ENCODE results near the gene CCDC24. TPM values are rescaled to one million over a fixed set of nuclear protein-coding genes. Genes with fewer than 3 reads are reported as not detected.

Gene CCDC24
- total RNA-seq, 1 donor from 2014 or later, result 1.4 TPM

GRCh38 chr1:44040418-44040817 lies 49.0 kb downstream of the CCDC24 start:
- Histone ChIP-seq H3K4me3 (no peak overlapping the region), H3K4me1 (peaks cover 15% of the 10 kb centered on the region), H3K27me3 (ENCODE audit: low read depth) (peaks cover 19% of the 10 kb centered on the region), H3K27ac (replicated peaks) (no peak overlapping the region), H3K9me3 (replicated peaks) (no peaks in the 10 kb centered on the region), H3K36me3 (no peaks in the 10 kb centered on the region)
- no peak for DNase-seq
- intact Hi-C loops (cut with micrococcal nuclease), result loop anchor here (10.0 kb wide), 1 partner anchor 276 kb away; no protein-coding TSS in a partner anchor
- no peak for TF ChIP-seq CTCF (IDR thresholded peaks at IDR 0.05; ENCODE audit: borderline replicate concordance)

- intact Hi-C loops (cut with micrococcal nuclease), result loop anchor here (10.0 kb wide), 1 partner anchor 276 kb away; no protein-coding TSS in a partner anchor
- no peak for DNase-seq
- Histone ChIP-seq H3K4me3 (no peak overlapping the region), H3K9me3 (replicated peaks) (no peaks in the 10 kb centered on the region), H3K27ac (replicated peaks) (no peak overlapping the region), H3K27me3 (ENCODE audit: low read depth) (peaks cover 19% of the 10 kb centered on the region), H3K36me3 (no peaks in the 10 kb centered on the region), H3K4me1 (peaks cover 11% of the 10 kb centered on the region)
- no peak for TF ChIP-seq CTCF (IDR thresholded peaks at IDR 0.05; ENCODE audit: borderline replicate concordance)
These were observed 49.4 kb downstream of the CCDC24 start for GRCh38 chr1:44040846-44041245.

GRCh38 chr1:44043176-44044070 lies 52.0 kb downstream of the CCDC24 start:
- H3K4me3 ChIP-seq, result no peak overlapping the region
- no peaks in the 10 kb centered on the region for H3K4me1 ChIP-seq
- H3K27ac ChIP-seq (replicated peaks), result no peak overlapping the region
- no peak for DNase-seq
- TF ChIP-seq CTCF (IDR thresholded peaks at IDR 0.05; ENCODE audit: borderline replicate concordance), result no peak
- no peaks in the 10 kb centered on the region for H3K9me3 ChIP-seq (replicated peaks)
- no peaks in the 10 kb centered on the region for H3K36me3 ChIP-seq
- intact Hi-C loops (cut with micrococcal nuclease), result loop anchor here (10.0 kb wide), 1 partner anchor 279 kb away; no protein-coding TSS in a partner anchor
- peaks cover 19% of the 10 kb centered on the region for H3K27me3 ChIP-seq (ENCODE audit: low read depth)

- H3K27ac ChIP-seq (replicated peaks), result no peak overlapping the region
- H3K27me3 ChIP-seq (ENCODE audit: low read depth), result peaks cover 19% of the 10 kb centered on the region
- no peaks in the 10 kb centered on the region for H3K36me3 ChIP-seq
- no peaks in the 10 kb centered on the region for H3K4me1 ChIP-seq
- intact Hi-C loops (cut with micrococcal nuclease), result loop anchor here (10.0 kb wide), 1 partner anchor 279 kb away; no protein-coding TSS in a partner anchor
- no peak overlapping the region for H3K4me3 ChIP-seq
- DNase-seq, result no peak
- no peaks in the 10 kb centered on the region for H3K9me3 ChIP-seq (replicated peaks)
- TF ChIP-seq CTCF (IDR thresholded peaks at IDR 0.05; ENCODE audit: borderline replicate concordance), result no peak
These were observed 52.8 kb downstream of the CCDC24 start for GRCh38 chr1:44044071-44044801.

GRCh38 chr1:44045064-44045463 lies 53.7 kb downstream of the CCDC24 start:
- Histone ChIP-seq H3K27ac (replicated peaks) (no peak overlapping the region), H3K36me3 (no peaks in the 10 kb centered on the region), H3K4me3 (no peak overlapping the region), H3K27me3 (ENCODE audit: low read depth) (peaks cover 19% of the 10 kb centered on the region), H3K4me1 (no peaks in the 10 kb centered on the region), H3K9me3 (replicated peaks) (no peaks in the 10 kb centered on the region)
- intact Hi-C loops (cut with micrococcal nuclease), result loop anchor here (10.0 kb wide), 1 partner anchor 280 kb away; no protein-coding TSS in a partner anchor
- TF ChIP-seq CTCF (IDR thresholded peaks at IDR 0.05; ENCODE audit: borderline replicate concordance), result no peak
- DNase-seq, result no peak

Data from left ventricle myocardium inferior (tissue), 1 donor.